Mesenchymal stem cell (in vitro differentiated cells and primary cell): ENCODE data around the gene PLS1.

Experiments
- DNase-seq: peaks from one replicate; pipeline ENCODE4 v3.0.0-alpha.2; 2013
- H2AFZ ChIP-seq: one replicate; pipeline ENCODE4 v1.6.1; 2013; ENCODE audit warnings: low read depth, mild to moderate bottlenecking, control low read depth, inconsistent platforms, low read length, moderate library complexity
- H2AK5ac ChIP-seq: 2 replicates; pipeline ENCODE4 v1.6.1; 2013; ENCODE audit warnings: low read length, moderate library complexity, mild to moderate bottlenecking, inconsistent platforms; ENCODE audit not compliant: severe bottlenecking
- H2BK120ac ChIP-seq: one replicate; pipeline ENCODE4 v1.6.1; 2013; ENCODE audit warnings: low read depth, mild to moderate bottlenecking, inconsistent platforms, low read length, moderate library complexity
- H2BK12ac ChIP-seq, 2 experiments: one replicate each; pipeline ENCODE4 v1.6.1; 2013; ENCODE audit warnings: inconsistent platforms in 2 of 2, low read length in 2 of 2, mild to moderate bottlenecking in 2 of 2, moderate library complexity in 2 of 2, control low read depth in 1 of 2
- H2BK15ac ChIP-seq: one replicate; pipeline ENCODE4 v1.6.1; 2013; ENCODE audit warnings: mild to moderate bottlenecking, low read depth, inconsistent platforms; ENCODE audit not compliant: poor library complexity, severe bottlenecking
- H2BK5ac ChIP-seq: 2 replicates; pipeline ENCODE4 v1.6.1; 2013; ENCODE audit warnings: low read depth, mild to moderate bottlenecking, low read length, control low read depth, inconsistent platforms; ENCODE audit not compliant: poor library complexity, severe bottlenecking
- H3K14ac ChIP-seq, 2 experiments: one replicate each; pipeline ENCODE4 v1.6.1; 2013; ENCODE audit warnings: inconsistent platforms in 2 of 2, low read length in 2 of 2, control low read depth in 1 of 2, mild to moderate bottlenecking in 1 of 2, moderate library complexity in 1 of 2
- H3K18ac ChIP-seq, 2 experiments: one replicate each; pipeline ENCODE4 v1.6.1; 2013; ENCODE audit warnings: inconsistent platforms in 2 of 2, low read length in 2 of 2, control low read depth in 1 of 2, low read depth in 1 of 2, mild to moderate bottlenecking in 1 of 2
- H3K23ac ChIP-seq, 2 experiments: one replicate each; pipeline ENCODE4 v1.6.1; 2013; ENCODE audit warnings: inconsistent platforms in 2 of 2, low read length in 2 of 2, mild to moderate bottlenecking in 2 of 2, moderate library complexity in 2 of 2, control low read depth in 1 of 2
- H3K27ac ChIP-seq: 2 replicates; pipeline ENCODE4 v1.5.1; 2013; ENCODE audit warnings: mild to moderate bottlenecking, moderate library complexity, low read length, control low read depth, inconsistent platforms; ENCODE audit not compliant: poor library complexity, severe bottlenecking
- H3K27me3 ChIP-seq, 2 experiments: 2 replicates each; pipeline versions ENCODE4 v1.6.1 to v1.7.0; 2013; ENCODE audit warnings: low read length in 2 of 2, mild to moderate bottlenecking in 2 of 2, moderate library complexity in 2 of 2, control low read depth in 1 of 2, inconsistent platforms in 1 of 2; ENCODE audit not compliant: control insufficient read depth in 1 of 2, insufficient read depth in 1 of 2
- H3K36me3 ChIP-seq, 2 experiments: 2 replicates each; pipeline versions ENCODE4 v1.6.1 to v1.7.0; 2013; ENCODE audit warnings: low read length in 2 of 2, control low read depth in 1 of 2, inconsistent platforms in 1 of 2, low read depth in 1 of 2, mild to moderate bottlenecking in 1 of 2; ENCODE audit not compliant: insufficient read depth in 2 of 2, control insufficient read depth in 1 of 2
- H3K4ac ChIP-seq, 2 experiments: one replicate each; pipeline ENCODE4 v1.6.1; 2013; ENCODE audit warnings: inconsistent platforms in 2 of 2, low read length in 2 of 2, mild to moderate bottlenecking in 2 of 2, moderate library complexity in 2 of 2, control low read depth in 1 of 2, low read depth in 1 of 2
- H3K4me1 ChIP-seq: 2 replicates; pipeline ENCODE4 v1.6.1; 2013; ENCODE audit warnings: low read depth, low read length, control low read depth; ENCODE audit not compliant: control insufficient read depth, insufficient read depth
- H3K4me2 ChIP-seq: 2 replicates; pipeline ENCODE4 v1.6.1; 2013; ENCODE audit warnings: low read length, mild to moderate bottlenecking, inconsistent platforms; ENCODE audit not compliant: poor library complexity, severe bottlenecking
- H3K4me3 ChIP-seq, 2 experiments: 2 replicates each; pipeline versions ENCODE4 v1.5.1 to v1.7.0; 2013; ENCODE audit warnings: low read length in 2 of 2, mild to moderate bottlenecking in 2 of 2, control low read depth in 1 of 2, low read depth in 1 of 2; ENCODE audit not compliant: insufficient read depth in 1 of 2
- H3K79me1 ChIP-seq: replicated peaks from 2 replicates; pipeline ENCODE4 v1.6.1; 2013; ENCODE audit warnings: mild to moderate bottlenecking, control low read depth, low read length, inconsistent platforms; ENCODE audit not compliant: poor library complexity, severe bottlenecking
- H3K9ac ChIP-seq: 2 replicates; pipeline ENCODE4 v1.7.0; 2013; ENCODE audit warnings: mild to moderate bottlenecking, low read length, moderate library complexity
- H3K9me3 ChIP-seq: 2 replicates; pipeline ENCODE4 v1.7.0; 2013; ENCODE audit warnings: mild to moderate bottlenecking, low read length; ENCODE audit not compliant: control insufficient read depth
- H4K8ac ChIP-seq: one replicate; pipeline ENCODE4 v1.6.1; 2013; ENCODE audit warnings: inconsistent platforms, mild to moderate bottlenecking, low read length, moderate library complexity
- H4K91ac ChIP-seq: one replicate; pipeline ENCODE4 v1.6.1; 2013; ENCODE audit warnings: mild to moderate bottlenecking, low read length, inconsistent platforms
- WGBS: methylation state at CpG from one replicate; pipeline ENCODE4 v1.1.7; 2013; ENCODE audit warnings: mixed read lengths; 5-methylcytosine and 5-hydroxymethylcytosine counted together

PLS1 gene

DNA sequence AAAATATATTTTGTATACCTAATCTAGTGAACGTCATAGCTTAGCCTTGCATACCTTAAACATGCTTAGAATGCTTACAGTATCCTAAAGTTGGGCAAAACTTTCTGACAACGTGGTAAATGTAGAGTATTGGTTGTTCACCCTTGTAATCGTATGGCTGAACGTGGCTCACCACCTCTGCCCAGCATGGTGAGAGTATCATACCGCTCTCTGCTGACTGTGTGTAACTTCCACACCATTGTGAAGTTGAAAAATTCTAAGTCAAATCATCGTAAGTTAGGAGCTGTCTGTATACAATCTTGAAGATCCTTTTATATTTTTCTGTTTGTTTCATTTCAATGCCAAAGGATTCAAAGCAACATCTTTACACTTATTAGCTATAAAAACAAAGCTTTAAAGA, 64.2 kb downstream of the PLS1 start:
- H3K9ac ChIP-seq: no peak overlapping the region
- H3K4me3 ChIP-seq: no peak overlapping the region
- no peak overlapping the region for H2BK15ac ChIP-seq
- no peak for DNase-seq
- no peak overlapping the region for H4K8ac ChIP-seq
- H3K4me1 ChIP-seq: no peaks in the 10 kb centered on the region
- no peak overlapping the region for H3K4ac ChIP-seq
- no peak overlapping the region for H2BK120ac ChIP-seq
- no peak overlapping the region for H3K4me2 ChIP-seq
- no peaks in the 10 kb centered on the region for H3K27me3 ChIP-seq
- no peak overlapping the region for H2AFZ ChIP-seq
- H3K18ac ChIP-seq: no peak overlapping the region
- no peaks in the 10 kb centered on the region for H3K9me3 ChIP-seq
- H4K91ac ChIP-seq: no peak overlapping the region
- no peak overlapping the region for H3K14ac ChIP-seq
- WGBS: 74% methylated on average over 5 of the region's 6 CpGs
- no peak overlapping the region for H3K27ac ChIP-seq
- no peak overlapping the region for H2AK5ac ChIP-seq
- no peak overlapping the region for H3K23ac ChIP-seq
- H2BK12ac ChIP-seq: no peak overlapping the region
- H2BK5ac ChIP-seq: no peak overlapping the region
- H3K36me3 ChIP-seq: no peaks in the 10 kb centered on the region
- peaks cover 5% of the 10 kb centered on the region for H3K79me1 ChIP-seq

- Histone ChIP-seq H3K9me3 (no peaks in the 10 kb centered on the region), H3K27me3 (no peaks in the 10 kb centered on the region), H3K18ac (no peak overlapping the region), H2BK5ac (no peak overlapping the region), H3K4ac (no peak overlapping the region), H3K4me1 (no peaks in the 10 kb centered on the region), H3K14ac (no peak overlapping the region), H4K8ac (no peak overlapping the region), H3K23ac (no peak overlapping the region), H2AFZ (no peak overlapping the region), H3K4me3 (no peak overlapping the region), H3K36me3 (no peaks in the 10 kb centered on the region), H3K9ac (no peak overlapping the region), H2AK5ac (no peak overlapping the region), H3K4me2 (no peak overlapping the region), H2BK12ac (no peak overlapping the region), H3K27ac (no peak overlapping the region), H4K91ac (no peak overlapping the region), H3K79me1 (peaks cover 5% of the 10 kb centered on the region), H2BK15ac (no peak overlapping the region), H2BK120ac (no peak overlapping the region)
- DNase-seq: no peak
Observed at GRCh38 chr3:142660893-142661292, 64.7 kb downstream of the PLS1 start.

DNA sequence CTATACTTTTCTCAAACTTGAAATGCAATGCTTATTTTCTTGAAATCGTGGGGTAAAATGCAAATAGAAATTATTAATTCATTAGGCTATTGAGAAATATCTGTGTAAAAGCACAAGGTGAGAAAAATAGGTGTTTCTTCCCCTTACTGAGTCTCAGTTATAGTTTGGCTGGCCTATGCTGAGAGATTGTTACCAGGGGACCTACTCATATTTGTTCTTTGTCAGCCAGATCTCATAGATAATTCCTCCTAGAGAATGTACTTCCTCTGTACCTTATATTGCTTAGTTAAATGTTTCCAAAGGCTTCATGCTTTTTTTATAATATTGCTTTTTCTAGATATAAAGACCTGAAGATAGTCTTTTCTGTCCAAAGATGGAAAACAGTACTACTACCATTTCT, 67.7 kb downstream of the PLS1 start:
- Histone ChIP-seq H3K18ac (no peak overlapping the region), H3K14ac (no peak overlapping the region), H2BK12ac (no peak overlapping the region), H3K4ac (no peak overlapping the region), H3K4me3 (no peak overlapping the region), H2AFZ (no peak overlapping the region), H3K4me1 (no peaks in the 10 kb centered on the region), H3K79me1 (no peaks in the 10 kb centered on the region), H4K8ac (no peak overlapping the region), H3K9me3 (no peaks in the 10 kb centered on the region), H2AK5ac (no peak overlapping the region), H3K9ac (no peak overlapping the region), H3K4me2 (no peak overlapping the region), H3K27ac (no peak overlapping the region), H3K36me3 (no peaks in the 10 kb centered on the region), H3K23ac (no peak overlapping the region), H4K91ac (no peak overlapping the region), H2BK120ac (no peak overlapping the region), H2BK5ac (no peak overlapping the region), H3K27me3 (no peaks in the 10 kb centered on the region), H2BK15ac (no peak overlapping the region)
- WGBS: 67% methylated on average over 1 of the region's 1 CpG
- DNase-seq: no peak

GRCh38 chr3:142664311-142664710, 68.1 kb downstream of the PLS1 start:
- no peak overlapping the region for H2BK12ac ChIP-seq
- H2AK5ac ChIP-seq: no peak overlapping the region
- H3K14ac ChIP-seq: no peak overlapping the region
- H3K36me3 ChIP-seq: no peaks in the 10 kb centered on the region
- no peak overlapping the region for H3K4me2 ChIP-seq
- H2BK5ac ChIP-seq: no peak overlapping the region
- no peak overlapping the region for H2AFZ ChIP-seq
- H3K4me3 ChIP-seq: no peak overlapping the region
- H2BK120ac ChIP-seq: no peak overlapping the region
- no peak overlapping the region for H3K4ac ChIP-seq
- H3K79me1 ChIP-seq: no peaks in the 10 kb centered on the region
- H4K8ac ChIP-seq: no peak overlapping the region
- no peak overlapping the region for H4K91ac ChIP-seq
- no peak overlapping the region for H3K27ac ChIP-seq
- H2BK15ac ChIP-seq: no peak overlapping the region
- H3K9ac ChIP-seq: no peak overlapping the region
- WGBS: no CpG with 5 or more reads among the region's 2 CpGs
- H3K9me3 ChIP-seq: no peaks in the 10 kb centered on the region
- no peaks in the 10 kb centered on the region for H3K4me1 ChIP-seq
- H3K18ac ChIP-seq: no peak overlapping the region
- H3K23ac ChIP-seq: no peak overlapping the region
- no peaks in the 10 kb centered on the region for H3K27me3 ChIP-seq
- DNase-seq: no peak
